Astrocyte of the cerebellum (primary cell): ENCODE measurements around the gene RING1.

Experiments used
- DNase-seq: peaks from one replicate; pipeline ENCODE4 v3.0.0-alpha.2; 2011; ENCODE audit warnings: low read depth
- H3K4me3 ChIP-seq: 2 replicates; pipeline ENCODE4 v1.5.1; 2011; ENCODE audit warnings: mild to moderate bottlenecking, low read depth, low read length, moderate library complexity
- CTCF ChIP-seq: IDR thresholded peaks from 2 replicates; pipeline ENCODE4 v1.5.1; 2012; ENCODE audit warnings: low read length, low read depth, moderate library complexity, mild to moderate bottlenecking; ENCODE audit errors: missing control alignments
- in situ Hi-C: cut with HindIII; loops from 2 replicates; pipeline ENCODE4 v1.10.0; 2017; ENCODE audit warnings: low sequenced_read_pairs

Gene RING1

GRCh38 chr6:33178755-33179475 lies 29.4 kb upstream of the RING1 start:
- no peak for TF ChIP-seq CTCF
- no peak for DNase-seq
- in situ Hi-C loops: no loop called here
- H3K4me3 ChIP-seq: no peak overlapping the region

GRCh38 chr6:33181141-33181540 lies 27.2 kb upstream of the RING1 start:
- no peak for DNase-seq
- no peak overlapping the region for H3K4me3 ChIP-seq
- TF ChIP-seq CTCF: no peak
- in situ Hi-C loops: no loop called here

GRCh38 chr6:33183071-33183683 lies 25.1 kb upstream of the RING1 start:
- in situ Hi-C loops: no loop called here
- DNase-seq: no peak
- no peak overlapping the region for H3K4me3 ChIP-seq
- TF ChIP-seq CTCF: no peak

GRCh38 chr6:33185190-33185589 lies 23.1 kb upstream of the RING1 start:
- TF ChIP-seq CTCF: no peak
- in situ Hi-C loops: no loop called here
- DNase-seq: no peak
- H3K4me3 ChIP-seq: no peak overlapping the region

GRCh38 chr6:33185654-33186187 lies 22.6 kb upstream of the RING1 start:
- in situ Hi-C loops: no loop called here
- no peak for TF ChIP-seq CTCF
- DNase-seq: no peak
- no peak overlapping the region for H3K4me3 ChIP-seq

GRCh38 chr6:33187809-33188208 lies 20.5 kb upstream of the RING1 start:
- TF ChIP-seq CTCF: no peak
- no peak overlapping the region for H3K4me3 ChIP-seq
- in situ Hi-C loops: no loop called here
- DNase-seq: no peak
